Endothelial cell of umbilical vein (primary cell): ENCODE measurements around the gene FAM20A. TPM values are rescaled to one million over a fixed set of nuclear protein-coding genes. Genes with fewer than 3 reads are reported as not detected.

ENCODE experiments used
- BruUV-seq: library from RNA; stranded (reverse); fragments of 400-500 nt; replicated peaks from 2 replicates; lab custom pipeline; 2021; lab: Mats Ljungman, UMichigan
- CTCF ChIA-PET: fragments of 300-600, 350-600 bp; sonication (Branson Sonifier 250); formaldehyde crosslinking; loops from one replicate; lab custom pipeline; 2021; ENCODE audit warnings: antibody characterized with exemption, inconsistent platforms; lab: Charles Lee
- POLR2A ChIA-PET: fragments of 300-600, 350-600 bp; sonication (Branson Sonifier 250); formaldehyde crosslinking; loops from one replicate; lab custom pipeline; 2021; ENCODE audit warnings: antibody characterized with exemption, inconsistent platforms; lab: Charles Lee
- DNase-seq: peaks from one replicate; pipeline ENCODE4 v3.0.0-alpha.2; 2011; ENCODE audit warnings: low read depth, low spot score
- FAIRE-seq: peaks from 2 replicates; lab custom pipeline; 2011; peaks lifted over from hg19 to GRCh38; lab: Jason Lieb, UNC
- H2AFZ ChIP-seq: 2 replicates; pipeline ENCODE4 v1.6.0; 2012; ENCODE audit warnings: low read depth, low read length, control low read depth, inconsistent platforms
- H3K27ac ChIP-seq: 2 replicates; pipeline ENCODE4 v1.5.1; 2011; ENCODE audit warnings: low read depth, mild to moderate bottlenecking, control low read depth, low read length, moderate library complexity; ENCODE audit not compliant: insufficient read depth
- H3K27me3 ChIP-seq, 2 experiments: 2 replicates each; pipeline versions ENCODE4 v1.6.0 to v1.6.1; 2011; ENCODE audit warnings: low read length in 2 of 2, mixed read lengths in 1 of 2; ENCODE audit not compliant: control insufficient read depth in 2 of 2, insufficient read depth in 2 of 2
- H3K36me3 ChIP-seq, 2 experiments: 2 replicates in 1 of 2; 3 replicates in 1 of 2; pipeline ENCODE4 v1.5.1; 2011; ENCODE audit warnings: low read length in 2 of 2, mild to moderate bottlenecking in 1 of 2, moderate library complexity in 1 of 2; ENCODE audit not compliant: control insufficient read depth in 2 of 2, insufficient read depth in 2 of 2; ENCODE audit errors: extremely low read depth in 1 of 2
- H3K4me1 ChIP-seq: 3 replicates; pipeline ENCODE4 v1.5.1; 2011; ENCODE audit warnings: mild to moderate bottlenecking, low read length; ENCODE audit not compliant: control insufficient read depth, insufficient read depth; ENCODE audit errors: extremely low read depth
- H3K4me2 ChIP-seq: 2 replicates; pipeline ENCODE4 v1.6.1; 2011; ENCODE audit warnings: low read length, control low read depth, mixed read lengths; ENCODE audit not compliant: insufficient read depth
- H3K4me3 ChIP-seq, 3 experiments: fragments of 200-600 bp in 1 of 3; sonication (generic), shearing (Covaris generic) in 1 of 3; replicated peaks in 1 of 3; 2 replicates each; pipeline ENCODE4 v1.5.1; 2011 to 2016; ENCODE audit warnings: control low read depth in 3 of 3, low read length in 3 of 3, mild to moderate bottlenecking in 2 of 3, inconsistent platforms in 1 of 3, low read depth in 1 of 3, moderate library complexity in 1 of 3; ENCODE audit not compliant: insufficient read depth in 1 of 3
- H3K79me2 ChIP-seq: 2 replicates; pipeline ENCODE4 v1.6.0; 2012; ENCODE audit warnings: low read length, inconsistent platforms; ENCODE audit not compliant: control insufficient read depth, insufficient read depth
- H3K9ac ChIP-seq: replicated peaks from 2 replicates; pipeline ENCODE3; 2011; ENCODE audit warnings: low read length, control low read depth; ENCODE audit not compliant: insufficient read depth; ENCODE audit errors: extremely low read depth
- H3K9me1 ChIP-seq: replicated peaks from 3 replicates; pipeline ENCODE4 v1.6.0; 2011; ENCODE audit warnings: mild to moderate bottlenecking, low read length; ENCODE audit not compliant: control insufficient read depth, insufficient read depth; ENCODE audit errors: extremely low read depth
- H3K9me3 ChIP-seq: replicated peaks from 2 replicates; pipeline ENCODE4 v1.5.1; 2012; ENCODE audit warnings: low read length, inconsistent platforms; ENCODE audit not compliant: control insufficient read depth, insufficient read depth
- H4K20me1 ChIP-seq: replicated peaks from 2 replicates; pipeline ENCODE3; 2011; ENCODE audit warnings: mild to moderate bottlenecking, low read length; ENCODE audit not compliant: control insufficient read depth, insufficient read depth; ENCODE audit errors: extremely low read depth
- CTCF ChIP-seq, 2 donors: IDR thresholded peaks; 1 replicate in 1 of 2; 2 replicates in 1 of 2; pipeline ENCODE4 v1.5.1; 2011; ENCODE audit warnings: low read length in 2 of 2, mild to moderate bottlenecking in 2 of 2, moderate library complexity in 2 of 2, control low read depth in 1 of 2, inconsistent platforms in 1 of 2, low read depth in 1 of 2; ENCODE audit not compliant: insufficient read depth in 1 of 2; ENCODE audit errors: extremely low read depth in 1 of 2
- EZH2 ChIP-seq: IDR thresholded peaks from 2 replicates; pipeline ENCODE4 v1.6.1; 2012; ENCODE audit warnings: borderline replicate concordance, low read depth, mild to moderate bottlenecking, moderate library complexity, low read length, inconsistent platforms; ENCODE audit not compliant: severe bottlenecking
- FOS ChIP-seq: IDR thresholded peaks from 2 replicates; pipeline ENCODE4 v1.6.1; 2011; ENCODE audit warnings: mild to moderate bottlenecking, low read length, moderate library complexity, borderline replicate concordance; ENCODE audit not compliant: insufficient read depth
- GATA2 ChIP-seq: IDR thresholded peaks from 2 replicates; pipeline ENCODE4 v1.7.0; 2011; ENCODE audit warnings: low read depth, mild to moderate bottlenecking, moderate library complexity, mixed read lengths, low read length; ENCODE audit not compliant: insufficient read length, insufficient read depth
- JUN ChIP-seq: IDR thresholded peaks from 2 replicates; pipeline ENCODE4 v1.6.1; 2011; ENCODE audit warnings: borderline replicate concordance, low read depth; ENCODE audit not compliant: insufficient read length, insufficient read depth
- MAX ChIP-seq: IDR thresholded peaks from 2 replicates; pipeline ENCODE4 v1.6.1; 2011; ENCODE audit not compliant: insufficient read depth, insufficient read length
- MYC ChIP-seq: IDR thresholded peaks from one replicate; pipeline ENCODE4 v1.6.1; 2011; ENCODE audit warnings: mild to moderate bottlenecking, low read depth, low read length
- POLR2A ChIP-seq: IDR thresholded peaks from 2 replicates; pipeline ENCODE4 v1.6.1; 2012; ENCODE audit warnings: low read depth, mild to moderate bottlenecking, control low read depth, low read length
- POLR2AphosphoS5 ChIP-seq: IDR thresholded peaks from 2 replicates; pipeline ENCODE4 v1.6.1; 2012; ENCODE audit warnings: low read depth, mild to moderate bottlenecking, control low read depth, low read length, moderate library complexity; ENCODE audit not compliant: insufficient read depth
- dilution Hi-C: fragments of 300-500 bp; cut with MboI; formaldehyde crosslinking; loops from one replicate; pipeline ENCODE4 v1.15.0; 2019; ENCODE audit warnings: low sequenced_read_pairs; ENCODE audit not compliant: extremely low pct_ligation_motif_present
- intact Hi-C: fragments of 100-400 bp; cut with micrococcal nuclease; formaldehyde crosslinking; loops from one replicate; pipeline ENCODE4 v1.10.0; 2022
- polyA plus RNA-seq, 4 experiments: library from polyadenylated mRNA; depleted of rRNA in 3 of 4; stranded (reverse) in 3 of 4; unstranded in 1 of 4; fragments of >200 nt; gene quantifications; 2 replicates each; pipeline versions ENCODE4 v1.2.1 to v1.2.3, GENCODE V29; 2011 to 2012; ENCODE audit warnings: missing spikeins in 1 of 4
- total RNA-seq: library from RNA; stranded (reverse); gene quantifications from 2 replicates; pipeline ENCODE4 v1.2.3, GENCODE V29; 2021

FAM20A gene
- total and polyA plus RNA-seq, 2 donors (not counting 3 experiments of a cell fraction or from before 2014, with no cell fraction given): not detected

- H3K9ac ChIP-seq: no peak overlapping the region
- no peaks in the 10 kb centered on the region for H3K27me3 ChIP-seq
- FAIRE-seq: no peak
- ChIA-PET CTCF (interaction anchor here (0.5 to 1.7 kb wide), 2 partner anchors 15 to 38 kb away, joined by 3 to 5 read pairs; no protein-coding TSS in a partner anchor), POLR2A (no interaction called here)
- no peak overlapping the region for H3K27ac ChIP-seq
- no peaks in the 10 kb centered on the region for H3K79me2 ChIP-seq
- H3K4me3 ChIP-seq: no peak overlapping the region
- H3K4me2 ChIP-seq: no peak overlapping the region
- intact Hi-C loops: no loop called here
- peaks cover 0 to 27% of the 10 kb centered on the region in 2 experiments for H3K36me3 ChIP-seq
- H3K9me1 ChIP-seq: no peaks in the 10 kb centered on the region
- no peaks in the 10 kb centered on the region for H3K9me3 ChIP-seq
- dilution Hi-C loops: no loop called here
- H4K20me1 ChIP-seq: no peaks in the 10 kb centered on the region
- H3K4me1 ChIP-seq: no peaks in the 10 kb centered on the region
- no peak for DNase-seq
- no peak overlapping the region for H2AFZ ChIP-seq
- TF ChIP-seq POLR2AphosphoS5 (no peak), JUN (no peak), MAX (no peak), EZH2 (no peak), MYC (no peak), POLR2A (no peak), GATA2 (no peak), CTCF (IDR thresholded peaks at IDR 0.05; ENCODE audit: extremely low read depth in 1 of 2, insufficient read depth in 1 of 2, low read depth in 1 of 2, low read length in 2 of 2) (no peak), FOS (no peak)
- no TSS peak for BruUV-seq
These were observed 60.2 kb downstream of the FAM20A start for GRCh38 chr17:68540981-68541380.
